Endodermal cell (in vitro differentiated cells): ENCODE measurements around the gene VAMP3. TPM values are rescaled to one million over a fixed set of nuclear protein-coding genes. Genes with fewer than 3 reads are reported as not detected.

Experiments used
- DNase-seq: peaks from one replicate; pipeline ENCODE4 v3.0.0-alpha.2; 2017
- H3K27ac ChIP-seq: 2 replicates; pipeline ENCODE4 v1.5.1; 2013; ENCODE audit warnings: mild to moderate bottlenecking, low read depth, low read length, moderate library complexity
- H3K27me3 ChIP-seq: 2 replicates; pipeline ENCODE4 v1.6.1; 2013; ENCODE audit warnings: mild to moderate bottlenecking, low read length, moderate library complexity; ENCODE audit not compliant: insufficient read depth, control insufficient read depth, poor library complexity, severe bottlenecking
- H3K36me3 ChIP-seq: 2 replicates; pipeline ENCODE4 v1.7.0; 2013; ENCODE audit warnings: mild to moderate bottlenecking, low read length, moderate library complexity; ENCODE audit not compliant: control insufficient read depth, insufficient read depth
- H3K4me1 ChIP-seq: one replicate; pipeline ENCODE4 v1.7.0; 2013; ENCODE audit warnings: low read length; ENCODE audit not compliant: control insufficient read depth, insufficient read depth
- H3K4me3 ChIP-seq: 2 replicates; pipeline ENCODE4 v1.5.1; 2013; ENCODE audit warnings: mild to moderate bottlenecking, low read length, moderate library complexity
- H3K9ac ChIP-seq: 2 replicates; pipeline ENCODE4 v1.6.1; 2013; ENCODE audit warnings: mild to moderate bottlenecking, low read length, moderate library complexity; ENCODE audit not compliant: poor library complexity, severe bottlenecking; ENCODE audit errors: extremely low read depth
- H3K9me3 ChIP-seq: 2 replicates; pipeline ENCODE4 v1.6.1; 2013; ENCODE audit warnings: mild to moderate bottlenecking, low read length, moderate library complexity; ENCODE audit not compliant: control insufficient read depth
- H3K27ac Mint-ChIP-seq: 2 replicates; pipeline ENCODE4 v1.8.0; 2020; ENCODE audit warnings: mixed read lengths
- H3K27me3 Mint-ChIP-seq: 2 replicates; pipeline ENCODE4 v1.8.0; 2021; ENCODE audit warnings: mild to moderate bottlenecking, mixed read lengths; ENCODE audit not compliant: insufficient read depth
- H3K36me3 Mint-ChIP-seq: 2 replicates; pipeline ENCODE4 v1.8.0; 2020; ENCODE audit warnings: low read depth, mixed read lengths
- H3K4me1 Mint-ChIP-seq: 2 replicates; pipeline ENCODE4 v1.8.0; 2020; ENCODE audit warnings: mixed read lengths
- H3K4me3 Mint-ChIP-seq: 2 replicates; pipeline ENCODE4 v1.8.0; 2020; ENCODE audit warnings: mild to moderate bottlenecking, moderate library complexity, mixed read lengths
- H3K9me3 Mint-ChIP-seq: 2 replicates; pipeline ENCODE4 v1.8.0; 2020; ENCODE audit warnings: mild to moderate bottlenecking, mixed read lengths
- WGBS, 2 experiments: methylation state at CpG; one replicate each; pipeline versions ENCODE4 v1.1.5 to v1.1.7; 2013; ENCODE audit warnings: missing lambda C conversion rate in 2 of 2, mixed read lengths in 1 of 2; ENCODE audit not compliant: insufficient coverage in 1 of 2, insufficient read length in 1 of 2; 5-methylcytosine and 5-hydroxymethylcytosine counted together
- total RNA-seq, 2 donors: library from RNA; stranded (reverse); fragmentation: NEBNext Ultra II Directional in 1 of 2; extraction: Animal tissue kit (Norgen Biotek cat#: 25700) in 1 of 2; gene quantifications; 2 replicates in 1 of 2; 3 replicates in 1 of 2; pipeline ENCODE4 v1.2.1, GENCODE V29; 2021
- TF ChIP-seq, protein P1 (sequence below): fragments of 200-600 bp; sonication (generic); conservative IDR thresholded peaks from 2 replicates; pipeline ENCODE4 v1.5.0; 2021; ENCODE audit warnings: antibody characterized with exemption, mild to moderate bottlenecking

VAMP3 gene
- total RNA-seq, 2 donors from 2014 or later, result 53.2 to 60.2 TPM

DNA sequence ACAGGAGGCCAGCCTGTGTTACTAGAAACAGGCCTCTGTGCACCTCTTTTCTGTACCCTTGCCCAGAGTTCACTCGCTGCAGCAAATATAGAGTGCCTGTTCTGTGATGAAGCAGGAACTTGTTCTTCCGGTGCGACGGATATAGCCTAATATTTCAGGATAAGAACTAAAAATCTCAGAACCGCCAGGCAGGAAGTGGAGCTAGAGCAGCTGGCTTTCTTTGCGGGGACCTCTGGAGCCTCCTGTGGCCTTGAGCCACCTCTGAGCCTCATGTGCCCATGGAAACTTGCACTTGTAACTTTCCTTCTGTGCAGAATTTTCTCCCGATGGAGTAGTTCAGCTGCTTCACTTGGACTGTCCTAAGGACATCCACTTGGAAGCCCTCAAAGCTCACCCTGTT lies 44.5 kb upstream of the VAMP3 start:
- no peaks in the 10 kb centered on the region for H3K36me3 ChIP-seq
- TF ChIP-seq, protein P1, sequence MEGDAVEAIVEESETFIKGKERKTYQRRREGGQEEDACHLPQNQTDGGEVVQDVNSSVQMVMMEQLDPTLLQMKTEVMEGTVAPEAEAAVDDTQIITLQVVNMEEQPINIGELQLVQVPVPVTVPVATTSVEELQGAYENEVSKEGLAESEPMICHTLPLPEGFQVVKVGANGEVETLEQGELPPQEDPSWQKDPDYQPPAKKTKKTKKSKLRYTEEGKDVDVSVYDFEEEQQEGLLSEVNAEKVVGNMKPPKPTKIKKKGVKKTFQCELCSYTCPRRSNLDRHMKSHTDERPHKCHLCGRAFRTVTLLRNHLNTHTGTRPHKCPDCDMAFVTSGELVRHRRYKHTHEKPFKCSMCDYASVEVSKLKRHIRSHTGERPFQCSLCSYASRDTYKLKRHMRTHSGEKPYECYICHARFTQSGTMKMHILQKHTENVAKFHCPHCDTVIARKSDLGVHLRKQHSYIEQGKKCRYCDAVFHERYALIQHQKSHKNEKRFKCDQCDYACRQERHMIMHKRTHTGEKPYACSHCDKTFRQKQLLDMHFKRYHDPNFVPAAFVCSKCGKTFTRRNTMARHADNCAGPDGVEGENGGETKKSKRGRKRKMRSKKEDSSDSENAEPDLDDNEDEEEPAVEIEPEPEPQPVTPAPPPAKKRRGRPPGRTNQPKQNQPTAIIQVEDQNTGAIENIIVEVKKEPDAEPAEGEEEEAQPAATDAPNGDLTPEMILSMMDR, result no peak
- H3K9me3 Mint-ChIP-seq, result no peaks in the 10 kb centered on the region
- H3K9me3 ChIP-seq, result no peaks in the 10 kb centered on the region
- no peaks in the 10 kb centered on the region for H3K27me3 ChIP-seq
- H3K4me3 ChIP-seq, result no peak overlapping the region
- peaks cover 8% of the 10 kb centered on the region for H3K36me3 Mint-ChIP-seq
- DNase-seq, result no peak
- H3K27me3 Mint-ChIP-seq, result no peaks in the 10 kb centered on the region
- 94 to 95% methylated on average over 7 of the region's 7 CpGs for WGBS, 2 experiments
- no peaks in the 10 kb centered on the region for H3K4me1 ChIP-seq
- no peak overlapping the region for H3K4me3 Mint-ChIP-seq
- no peak overlapping the region for H3K27ac Mint-ChIP-seq
- H3K4me1 Mint-ChIP-seq, result no peaks in the 10 kb centered on the region
- no peak overlapping the region for H3K9ac ChIP-seq
- no peak overlapping the region for H3K27ac ChIP-seq

DNA sequence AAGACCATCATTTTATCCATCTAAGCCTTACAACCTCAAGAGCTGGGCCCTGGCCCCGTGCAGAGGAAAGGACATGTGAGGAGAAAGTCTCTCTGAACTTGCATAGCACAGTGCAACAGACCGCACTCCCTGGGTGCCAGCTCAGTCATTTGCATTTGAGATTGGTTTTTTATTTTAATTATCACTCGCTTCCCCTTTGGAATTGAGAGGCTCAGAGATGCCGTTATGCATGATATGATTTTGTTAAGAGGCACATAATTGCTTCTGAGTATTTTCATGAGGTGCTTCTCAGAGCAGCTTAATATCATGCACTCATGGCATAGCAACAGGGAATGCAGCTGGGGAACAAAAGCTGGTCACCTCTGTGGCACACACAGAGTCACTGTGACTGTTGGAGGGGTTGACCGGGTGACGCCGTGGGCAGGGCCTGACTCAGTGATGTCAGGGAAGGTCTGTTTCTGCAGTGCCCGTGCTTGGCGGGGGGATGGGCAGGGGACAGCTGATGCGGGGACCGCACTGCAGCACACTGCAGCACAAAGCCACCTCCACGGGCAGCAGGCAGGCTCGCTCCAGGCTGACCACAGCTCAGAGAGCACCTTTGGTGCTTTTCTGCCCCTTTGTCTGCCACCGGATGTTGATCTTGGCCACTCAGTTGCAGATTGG lies 43.2 kb upstream of the VAMP3 start:
- no peaks in the 10 kb centered on the region for H3K4me1 Mint-ChIP-seq

DNA sequence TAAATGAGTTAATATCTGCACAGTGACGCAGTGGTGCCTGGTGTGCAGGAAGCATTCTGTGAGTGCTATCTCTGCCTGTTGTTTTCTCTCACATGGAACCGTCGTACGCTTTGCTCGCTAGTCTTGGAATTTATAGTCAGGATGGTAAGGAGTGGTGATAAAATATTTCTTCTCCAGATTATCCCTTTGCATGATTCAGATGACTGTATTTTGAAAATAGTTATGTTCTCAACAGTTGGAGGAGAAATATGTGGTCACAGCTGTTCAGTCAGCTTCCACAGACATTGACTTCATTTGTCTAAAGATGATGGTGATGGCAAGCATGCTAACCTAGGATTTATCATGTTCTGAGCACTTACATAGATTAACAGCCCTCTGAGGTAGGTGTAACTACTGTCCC lies 41.3 kb upstream of the VAMP3 start:
- Histone ChIP-seq H3K9me3 (no peaks in the 10 kb centered on the region), H3K4me1 (no peaks in the 10 kb centered on the region), H3K36me3 (peaks cover 5% of the 10 kb centered on the region), H3K9ac (no peak overlapping the region), H3K27ac (no peak overlapping the region), H3K27me3 (no peaks in the 10 kb centered on the region), H3K4me3 (no peak overlapping the region)
- no peak for DNase-seq
- Mint-ChIP-seq H3K27me3 (no peaks in the 10 kb centered on the region), H3K9me3 (no peaks in the 10 kb centered on the region), H3K27ac (no peak overlapping the region), H3K4me3 (no peak overlapping the region), H3K4me1 (no peaks in the 10 kb centered on the region), H3K36me3 (peaks cover 16% of the 10 kb centered on the region)
- WGBS, 2 experiments, result 94 to 98% methylated on average over 5 of the region's 5 CpGs
- TF ChIP-seq, protein P1, result no peak

More for the DNA sequence above, 43.2 kb upstream of the VAMP3 start:
- 77 to 86% methylated on average over 9 to 14 of the region's 14 CpGs for WGBS, 2 experiments
- Histone ChIP-seq H3K4me1 (no peaks in the 10 kb centered on the region), H3K36me3 (no peaks in the 10 kb centered on the region), H3K27ac (peak overlapping the region; percentile 59), H3K27me3 (no peaks in the 10 kb centered on the region), H3K4me3 (no peak overlapping the region), H3K9me3 (no peaks in the 10 kb centered on the region), H3K9ac (no peak overlapping the region)
- no peak for DNase-seq
- H3K9me3 Mint-ChIP-seq, result no peaks in the 10 kb centered on the region
- no peak overlapping the region for H3K4me3 Mint-ChIP-seq
- TF ChIP-seq, protein P1, result no peak
- H3K36me3 Mint-ChIP-seq, result peaks cover 13% of the 10 kb centered on the region
- no peak overlapping the region for H3K27ac Mint-ChIP-seq
- H3K27me3 Mint-ChIP-seq, result no peaks in the 10 kb centered on the region
